ENCODE results near the gene SLC35G6.
"Not testable (repeated sequence)": the region's sequence is repeated elsewhere in the genome, so short reads cannot be mapped to it uniquely, and the experiment has no call there.

SLC35G6 gene

DNA sequence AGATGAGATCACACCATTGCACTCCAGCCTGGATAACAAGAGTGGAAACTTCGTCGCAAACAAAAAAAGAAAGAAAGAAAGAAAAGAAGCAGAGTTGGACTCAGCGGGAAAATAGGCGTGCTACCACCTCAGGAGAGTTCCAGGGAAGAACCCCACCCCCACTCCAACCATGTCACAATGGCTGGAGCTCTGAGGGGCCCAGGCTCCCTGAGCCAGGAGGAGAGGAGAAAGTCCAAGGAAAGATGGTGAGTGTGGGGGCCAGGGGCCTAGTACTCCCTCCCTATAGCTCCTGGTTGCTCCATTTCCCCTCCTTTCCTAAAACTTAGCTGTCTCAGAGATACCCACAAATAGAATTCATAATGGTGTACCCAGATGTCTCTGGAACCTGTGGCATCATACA, at the start of gene SLC35G6:
Gene SLC35G6 (plus strand): TSS at position 172 of the 400 bp plus-strand sequence. CDS start 71 bp downstream, at position 243.
- not testable (repeated sequence) for DNase-seq (ENCODE audit: low read depth)

DNA sequence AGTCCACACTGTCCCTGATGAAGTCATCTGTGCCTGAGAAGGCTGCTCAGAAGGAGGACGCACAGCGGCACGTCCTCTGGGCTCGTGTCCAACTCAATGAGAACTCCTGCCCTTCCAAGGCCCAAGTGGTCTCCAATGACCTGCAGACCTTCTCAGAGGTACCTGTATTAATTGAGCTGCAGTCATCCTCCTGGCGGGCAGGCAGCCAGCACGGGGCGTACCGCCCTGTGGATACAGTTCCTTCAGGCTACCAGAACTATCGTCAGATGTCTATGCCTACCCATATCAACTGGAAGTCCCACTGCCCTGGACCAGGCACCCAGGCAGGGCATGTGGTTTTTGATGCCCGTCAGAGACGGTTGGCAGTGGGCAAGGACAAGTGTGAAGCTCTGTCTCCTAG, 49.0 kb upstream of the SLC35G6 start:
- no peak for DNase-seq (ENCODE audit: low read depth)

DNA sequence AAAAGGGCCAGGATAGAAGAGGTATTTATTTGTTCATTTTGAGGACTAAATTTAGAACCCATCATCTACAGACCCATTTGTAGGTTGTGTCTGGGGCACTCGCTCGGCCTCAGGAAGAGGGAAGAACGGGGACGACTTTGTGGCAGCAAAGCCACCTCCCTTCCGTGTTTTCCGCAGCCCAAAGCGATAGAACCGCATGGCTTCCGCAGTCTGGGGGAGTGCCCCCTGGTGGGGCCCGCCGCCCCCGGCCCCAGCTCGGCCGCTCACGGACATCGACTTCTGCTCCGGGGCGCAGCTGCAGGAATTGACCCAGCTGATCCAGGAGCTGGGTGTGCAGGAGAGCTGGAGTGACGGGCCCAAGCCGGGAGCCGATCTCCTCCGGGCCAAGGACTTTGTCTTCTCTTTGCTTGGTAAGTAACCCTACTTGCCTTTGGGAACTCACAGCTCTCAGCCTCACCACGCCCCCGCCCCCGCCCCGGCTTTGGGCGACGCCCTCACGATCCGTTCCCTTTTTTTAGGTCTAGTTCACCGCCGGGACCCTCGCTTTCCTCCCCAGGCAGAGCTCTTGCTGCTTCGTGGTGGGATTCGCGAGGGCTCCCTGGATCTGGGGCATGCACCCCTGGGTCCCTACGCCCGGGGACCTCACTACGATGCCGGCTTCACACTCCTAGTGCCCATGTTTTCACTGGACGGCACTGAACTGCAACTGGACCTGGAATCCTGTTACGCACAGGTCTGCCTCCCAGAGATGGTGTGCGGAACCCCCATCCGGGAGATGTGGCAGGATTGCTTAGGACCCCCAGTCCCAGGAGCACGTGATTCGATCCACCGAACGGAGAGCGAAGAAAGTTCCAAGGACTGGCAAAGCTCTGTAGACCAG, 45.3 kb upstream of the SLC35G6 start:
- no peak for DNase-seq (ENCODE audit: low read depth)

DNA sequence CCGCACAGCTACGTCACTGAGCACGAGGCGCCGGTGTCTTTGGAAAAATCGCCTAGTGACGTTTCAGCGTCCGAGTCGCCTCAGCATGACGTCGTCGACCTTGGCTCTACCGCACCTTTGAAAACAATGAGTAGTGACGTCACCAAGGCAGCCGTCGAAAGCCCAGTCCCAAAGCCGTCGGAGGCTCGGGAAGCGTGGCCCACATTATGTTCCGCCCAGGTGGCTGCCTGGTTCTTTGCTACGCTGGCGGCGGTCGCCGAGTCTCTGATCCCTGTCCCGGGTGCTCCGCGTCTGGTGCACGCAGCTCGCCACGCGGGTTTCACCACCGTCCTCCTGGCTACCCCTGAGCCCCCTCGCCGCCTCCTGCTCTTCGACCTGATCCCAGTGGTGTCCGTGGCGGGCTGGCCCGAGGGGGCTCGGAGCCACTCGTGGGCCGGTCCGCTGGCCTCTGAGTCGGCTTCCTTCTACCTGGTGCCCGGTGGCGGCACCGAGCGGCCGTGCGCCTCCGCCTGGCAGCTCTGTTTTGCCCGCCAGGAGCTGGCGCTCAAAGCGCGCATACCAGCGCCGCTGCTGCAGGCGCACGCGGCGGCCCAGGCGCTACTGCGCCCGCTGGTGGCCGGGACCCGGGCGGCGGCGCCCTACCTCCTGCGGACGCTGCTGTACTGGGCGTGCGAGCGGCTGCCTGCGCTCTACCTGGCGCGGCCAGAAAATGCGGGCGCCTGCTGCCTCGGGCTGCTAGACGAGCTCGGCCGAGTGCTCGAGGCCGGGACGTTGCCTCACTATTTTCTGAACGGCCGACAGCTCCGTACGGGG, 44.5 kb upstream of the SLC35G6 start:
- DNase-seq (ENCODE audit: low read depth) = no peak

DNA sequence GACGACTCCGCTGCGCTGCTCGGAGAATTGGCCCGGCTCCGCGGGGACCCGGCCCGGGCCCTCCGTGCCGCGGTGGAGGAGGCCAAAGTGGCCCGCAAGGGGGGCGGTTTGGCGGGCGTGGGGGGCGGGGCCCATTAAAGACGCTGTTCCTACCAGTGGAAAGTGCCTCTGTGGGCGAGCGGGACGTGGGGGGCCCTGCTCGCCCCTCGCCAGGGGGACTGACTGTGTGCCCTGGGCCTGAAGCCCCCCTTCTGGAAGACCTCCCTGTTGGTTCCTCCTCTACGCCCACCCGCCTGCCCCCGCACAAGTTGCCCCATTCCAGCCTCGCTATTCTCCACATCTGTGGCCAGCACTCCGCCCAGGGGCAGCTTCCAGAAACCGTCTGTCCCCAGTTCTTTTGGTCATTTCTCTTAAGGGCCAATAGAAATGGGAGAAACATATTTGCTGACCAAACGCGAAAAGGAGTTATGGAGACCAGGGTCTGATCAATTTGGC, 43.8 kb upstream of the SLC35G6 start:
- DNase-seq (ENCODE audit: low read depth) = no peak

DNA sequence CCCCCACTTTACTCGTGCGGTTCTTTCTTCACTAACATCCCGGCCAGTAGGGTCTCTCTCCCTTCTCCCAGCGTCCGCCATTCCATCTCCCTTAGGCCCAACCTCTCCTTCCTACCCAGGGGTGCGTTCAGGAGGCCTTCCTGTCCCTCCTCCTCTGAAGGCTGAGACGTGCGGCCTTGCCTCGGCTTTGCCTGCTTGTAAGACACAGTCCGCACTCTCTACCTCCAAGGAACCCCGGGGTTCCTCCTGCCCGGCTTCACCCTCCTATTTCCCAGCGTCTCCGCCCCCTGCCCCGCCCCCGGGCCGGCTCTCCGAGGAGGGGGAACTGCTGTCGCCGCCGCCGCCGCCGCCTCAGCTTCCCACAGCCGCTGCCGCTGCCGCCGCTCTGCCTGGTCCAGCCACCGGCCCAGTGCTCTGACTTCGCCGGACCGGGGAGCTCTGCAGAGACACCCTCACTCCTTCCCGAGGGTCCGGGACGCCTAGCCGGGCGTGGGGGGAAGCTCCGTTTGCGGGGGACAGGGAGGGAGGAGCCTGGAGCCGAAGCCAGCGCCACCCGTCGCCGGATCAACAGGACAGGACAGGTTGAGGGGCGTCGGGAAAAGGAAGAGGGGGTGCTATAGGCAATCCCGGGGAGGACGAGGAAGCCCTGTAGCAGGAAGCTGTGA, 43.2 kb upstream of the SLC35G6 start:
- DNase-seq (ENCODE audit: low read depth) = no peak

DNA sequence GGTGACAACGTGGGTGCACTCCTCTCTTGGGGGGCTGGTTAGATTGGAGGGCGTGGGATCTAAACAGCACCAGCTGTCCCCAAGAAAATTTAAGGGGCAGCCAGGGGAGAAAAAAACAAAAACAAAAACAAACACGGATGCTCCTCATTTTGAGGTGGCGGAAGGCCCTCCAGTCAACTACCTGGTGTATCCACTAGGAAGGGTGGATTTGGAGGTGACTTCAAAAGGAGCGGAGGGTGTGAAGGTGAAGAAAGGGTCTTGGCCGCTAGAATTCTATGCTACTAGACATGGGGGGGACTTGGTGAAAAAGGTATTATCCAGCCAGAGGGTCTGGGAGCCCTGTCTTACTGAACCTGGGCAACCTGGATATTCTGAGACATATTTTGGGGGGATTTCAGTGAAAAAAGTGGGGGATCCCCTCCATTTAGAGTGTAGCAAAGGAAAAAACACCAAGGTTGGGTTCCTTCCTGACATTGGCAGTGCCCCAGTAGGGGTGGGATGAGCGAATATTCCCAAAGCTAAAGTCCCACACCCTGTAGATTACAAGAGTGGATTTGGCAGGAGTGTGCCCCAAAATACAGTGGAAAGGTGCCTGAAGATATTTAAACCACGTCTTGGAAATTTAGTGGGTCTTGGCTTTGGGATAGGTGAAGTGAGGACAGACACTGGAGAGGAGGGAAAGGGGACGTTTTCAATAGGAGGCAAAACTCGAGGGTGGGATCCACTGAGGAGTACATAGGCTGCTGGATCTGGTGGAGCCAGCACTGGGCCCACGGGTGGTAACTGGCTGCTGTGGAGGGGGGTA, 42.4 kb upstream of the SLC35G6 start:
- DNase-seq (ENCODE audit: low read depth) = no peak

DNA sequence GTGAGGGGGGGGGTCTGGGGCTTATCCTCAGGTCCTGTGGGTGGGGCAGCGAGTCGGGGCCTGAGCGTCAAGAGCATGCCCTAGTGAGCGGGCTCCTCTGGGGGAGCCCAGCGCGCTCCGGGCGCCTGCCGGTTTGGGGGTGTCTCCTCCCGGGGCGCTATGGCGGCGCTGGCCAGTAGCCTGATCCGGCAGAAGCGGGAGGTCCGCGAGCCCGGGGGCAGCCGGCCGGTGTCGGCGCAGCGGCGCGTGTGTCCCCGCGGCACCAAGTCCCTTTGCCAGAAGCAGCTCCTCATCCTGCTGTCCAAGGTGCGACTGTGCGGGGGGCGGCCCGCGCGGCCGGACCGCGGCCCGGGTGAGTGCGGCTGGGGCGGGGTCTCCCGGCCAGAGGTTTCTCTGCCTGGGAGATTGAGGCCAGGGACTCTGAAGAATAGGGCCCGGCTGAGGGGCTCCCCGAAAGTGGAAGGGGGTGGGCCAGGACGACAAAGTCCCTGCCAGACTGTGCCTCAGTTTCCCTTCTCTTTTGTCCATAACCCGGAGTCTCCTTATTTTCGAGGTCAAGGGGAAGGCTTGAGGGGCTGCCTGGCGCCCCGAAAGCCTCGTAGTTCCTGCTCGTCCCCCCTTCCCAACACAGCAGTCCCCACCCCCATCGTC, 41.7 kb upstream of the SLC35G6 start, which contains the start of gene FGF11:
Gene FGF11 (plus strand): TSS at position 51 of the 651 bp plus-strand sequence. CDS start 109 bp downstream, at position 160.
- no peak for DNase-seq (ENCODE audit: low read depth)

DNA sequence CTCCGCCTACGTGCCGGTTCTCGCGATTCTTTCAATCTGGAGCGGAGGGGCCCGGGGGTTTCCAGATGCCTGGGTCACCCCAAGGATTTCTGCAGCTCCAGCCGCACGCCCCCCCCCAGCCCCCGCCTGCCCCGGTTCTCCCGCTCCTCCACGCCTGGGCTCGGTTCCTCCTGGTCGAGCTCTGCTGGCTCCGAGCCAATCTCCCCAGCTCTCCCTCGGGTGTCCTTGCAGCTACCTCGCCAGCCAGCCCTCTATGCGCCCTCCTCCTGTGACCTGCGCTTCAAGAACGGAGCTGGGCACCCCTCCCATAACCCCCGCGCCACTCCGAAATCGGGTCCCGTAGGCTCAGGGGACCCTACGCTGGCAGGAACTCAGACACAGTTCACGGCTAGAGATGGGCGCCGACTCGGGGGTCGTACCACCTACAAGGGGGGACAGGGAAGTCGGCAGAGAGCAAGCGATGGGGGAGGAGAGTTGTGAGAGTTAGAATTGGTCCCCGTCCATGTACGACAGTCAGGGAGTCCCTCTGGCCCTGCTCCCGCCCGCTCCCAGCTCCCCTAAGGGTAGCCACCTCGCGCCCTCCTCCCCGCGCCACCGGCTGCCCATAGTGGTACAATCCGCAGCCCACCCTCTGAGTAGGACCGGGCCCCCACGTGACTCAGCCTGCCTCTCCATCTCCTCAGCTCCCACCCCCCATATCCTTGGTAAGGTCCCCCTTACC, 41.0 kb upstream of the SLC35G6 start:
- no peak for DNase-seq (ENCODE audit: low read depth)

DNA sequence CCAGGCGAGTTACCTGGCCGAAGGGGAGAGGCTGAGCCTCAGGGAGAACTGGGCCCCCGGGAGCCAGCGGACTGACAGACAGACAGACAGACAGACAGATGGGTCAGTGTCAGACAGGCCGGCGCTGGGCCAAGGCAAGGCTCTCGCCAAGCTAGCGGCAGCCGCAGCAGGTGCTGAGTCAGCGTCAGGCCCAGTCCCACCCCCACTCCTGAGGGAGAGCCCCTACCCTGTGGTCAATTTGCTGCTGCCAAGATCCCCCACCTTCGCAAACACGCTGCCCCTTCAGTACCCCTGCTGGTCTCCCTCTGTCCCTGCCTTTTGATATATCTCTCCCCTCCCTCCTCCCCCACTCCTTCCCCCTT, 40.4 kb upstream of the SLC35G6 start:
- DNase-seq (ENCODE audit: low read depth) = no peak

DNA sequence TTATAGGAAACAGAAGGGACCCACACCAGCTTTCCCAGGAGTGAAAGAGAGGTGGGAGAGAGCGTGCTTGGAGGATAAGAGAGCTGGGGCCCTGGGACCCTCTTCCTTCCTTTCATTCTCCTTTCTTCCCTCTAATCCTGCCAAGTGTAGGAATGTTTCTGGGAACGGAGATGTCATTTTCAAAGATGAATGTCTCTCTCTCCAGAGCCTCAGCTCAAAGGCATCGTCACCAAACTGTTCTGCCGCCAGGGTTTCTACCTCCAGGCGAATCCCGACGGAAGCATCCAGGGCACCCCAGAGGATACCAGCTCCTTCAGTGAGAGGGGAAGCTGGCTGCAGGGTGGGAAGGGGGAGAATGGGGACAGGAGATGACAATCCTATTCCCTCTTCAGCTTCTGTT, 40.0 kb upstream of the SLC35G6 start:
- no peak for DNase-seq (ENCODE audit: low read depth)

DNA sequence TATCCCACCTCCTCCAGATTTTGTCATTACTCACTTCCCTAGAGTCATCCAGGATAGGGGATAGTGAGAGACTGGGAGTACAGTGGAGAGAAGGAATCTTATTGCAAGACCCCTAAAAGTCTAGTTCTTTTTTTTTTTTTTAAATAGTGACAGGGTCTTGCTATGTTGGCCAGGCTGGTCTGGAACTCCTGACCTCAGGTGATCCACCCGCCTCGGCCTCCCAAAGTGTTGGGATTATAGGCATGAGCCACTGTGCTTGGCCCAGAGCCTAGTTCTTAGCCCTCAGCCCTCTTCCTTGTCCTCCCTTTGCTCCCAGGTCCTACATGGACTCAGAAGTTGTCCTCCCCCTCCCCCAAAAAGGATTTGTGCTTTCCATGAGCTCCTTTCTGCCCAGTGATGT, 39.1 kb upstream of the SLC35G6 start:
- no peak for DNase-seq (ENCODE audit: low read depth)

DNA sequence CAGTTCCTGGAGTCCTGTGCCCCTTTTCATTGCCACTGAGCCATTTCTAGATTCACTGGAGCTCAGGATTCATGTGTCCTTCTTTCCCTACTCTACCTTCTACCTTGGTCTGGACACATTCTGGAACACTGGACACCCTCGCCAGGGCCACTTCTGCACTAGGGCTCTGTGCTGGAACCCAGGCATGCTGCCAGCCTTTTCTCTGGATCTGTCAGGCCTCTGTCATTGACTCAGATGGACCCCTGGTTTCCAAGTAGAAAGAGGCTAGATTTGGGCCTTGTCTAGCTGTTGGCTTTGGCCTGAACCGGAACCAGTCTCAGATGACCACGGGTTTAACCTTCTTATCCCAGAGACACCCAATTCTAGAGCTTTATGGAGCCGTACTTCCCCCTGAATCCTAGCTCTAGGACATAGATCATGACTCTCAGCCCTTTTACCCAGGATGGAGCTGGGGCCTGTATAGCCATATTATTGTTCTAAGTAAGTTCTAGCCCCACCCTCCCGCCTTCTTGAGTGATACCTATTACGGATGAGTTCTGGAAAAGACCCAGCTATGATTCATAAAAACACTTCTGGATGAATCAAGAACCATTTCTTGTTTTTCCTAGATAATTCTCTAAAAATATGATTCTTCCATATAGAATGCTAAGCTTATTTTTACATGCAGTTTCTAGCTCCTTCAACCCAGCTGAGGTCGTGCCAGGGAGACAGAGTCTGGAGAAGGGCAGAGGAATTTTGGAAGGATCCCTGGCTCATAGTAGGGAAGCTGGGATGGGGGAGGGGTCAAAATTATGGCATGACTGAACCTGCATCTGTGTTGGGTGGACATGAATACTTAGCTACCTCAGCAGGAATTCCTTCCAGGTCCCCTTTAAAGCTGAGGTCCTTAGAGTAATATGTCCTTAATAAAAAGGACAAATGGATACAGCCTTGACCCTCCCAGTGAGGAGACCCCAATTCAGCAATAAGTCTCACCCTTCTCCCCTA, 37.5 kb upstream of the SLC35G6 start:
- DNase-seq (ENCODE audit: low read depth) = no peak

DNA sequence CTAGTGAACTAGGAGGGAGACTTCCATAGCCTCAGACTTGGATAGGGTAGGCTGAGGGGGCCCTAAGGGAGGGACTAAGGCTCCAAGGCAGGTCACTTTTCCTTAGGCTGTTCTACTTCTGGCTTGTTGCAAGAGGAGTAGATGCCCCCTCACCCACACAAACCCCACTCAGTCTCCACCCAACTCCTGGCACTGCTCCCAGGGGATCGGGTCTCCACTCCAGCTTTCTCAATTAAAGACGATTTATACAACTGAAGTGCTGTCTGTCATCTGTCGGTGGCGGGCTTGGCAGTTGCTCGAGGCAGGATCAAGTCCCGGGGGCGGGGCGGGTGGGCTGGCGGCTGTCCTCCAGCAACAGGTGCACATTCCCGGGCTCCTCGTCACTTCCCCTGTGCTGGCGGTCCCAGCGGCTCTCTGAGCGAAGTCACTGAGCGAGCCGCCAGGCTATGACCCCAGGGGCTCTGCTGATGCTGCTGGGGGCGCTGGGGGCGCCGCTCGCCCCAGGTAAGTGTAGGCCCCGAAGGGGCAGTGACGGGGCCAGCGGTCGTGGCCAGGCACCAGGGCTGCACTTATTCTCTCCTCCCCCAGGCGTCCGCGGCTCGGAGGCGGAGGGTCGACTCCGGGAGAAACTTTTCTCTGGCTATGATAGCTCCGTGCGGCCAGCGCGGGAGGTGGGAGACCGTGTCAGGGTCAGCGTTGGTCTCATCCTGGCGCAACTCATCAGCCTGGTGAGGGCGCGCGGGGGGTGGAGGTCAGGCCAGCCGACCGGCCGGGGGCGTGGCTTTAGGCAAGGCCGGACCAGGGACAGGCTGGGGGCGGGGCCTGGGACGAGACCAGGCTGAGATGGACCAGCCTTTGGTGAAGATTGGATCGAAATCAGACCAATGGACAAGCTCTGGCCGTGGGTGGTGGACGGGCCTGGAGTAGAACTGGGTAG, 36.3 kb upstream of the SLC35G6 start, which contains the start of gene CHRNB1:
Gene CHRNB1 (plus strand): TSS at position 380 of the 937 bp plus-strand sequence. CDS start 67 bp downstream, at position 447.
- no peak for DNase-seq (ENCODE audit: low read depth)

DNA sequence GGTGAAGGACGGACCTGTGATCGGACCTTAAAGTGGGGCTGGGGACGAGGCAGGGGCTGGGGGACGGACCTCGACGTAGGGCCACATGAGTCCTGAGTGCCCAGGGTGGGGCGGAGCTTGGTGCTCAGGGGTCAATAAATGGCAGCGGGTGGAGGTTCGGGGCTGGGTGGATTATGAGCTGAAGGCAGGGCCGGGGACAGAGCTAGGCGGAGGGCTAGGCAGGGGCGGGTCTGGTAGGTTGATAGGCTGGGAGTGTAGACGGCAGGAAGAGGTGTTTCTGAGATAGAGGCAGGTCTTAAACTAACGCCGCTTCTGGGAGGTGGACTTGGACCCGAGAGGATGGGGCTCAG, 35.7 kb upstream of the SLC35G6 start:
- no peak for DNase-seq (ENCODE audit: low read depth)

DNA sequence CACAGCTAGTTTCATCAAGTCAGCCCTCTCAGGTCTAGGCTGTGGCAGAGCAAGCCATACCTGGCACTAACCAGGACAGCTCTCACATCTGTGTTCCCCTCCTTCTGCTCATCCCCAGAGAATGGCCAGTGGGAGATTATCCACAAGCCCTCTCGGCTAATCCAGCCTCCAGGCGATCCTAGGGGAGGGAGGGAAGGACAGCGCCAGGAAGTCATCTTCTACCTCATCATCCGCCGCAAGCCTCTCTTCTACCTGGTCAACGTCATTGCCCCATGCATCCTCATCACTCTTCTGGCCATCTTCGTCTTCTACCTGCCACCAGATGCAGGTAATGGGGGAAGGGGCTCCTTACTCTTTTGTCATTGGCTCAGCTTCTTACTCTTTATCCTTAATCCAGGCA, 32.8 kb upstream of the SLC35G6 start:
- DNase-seq (ENCODE audit: low read depth) = no peak

DNA sequence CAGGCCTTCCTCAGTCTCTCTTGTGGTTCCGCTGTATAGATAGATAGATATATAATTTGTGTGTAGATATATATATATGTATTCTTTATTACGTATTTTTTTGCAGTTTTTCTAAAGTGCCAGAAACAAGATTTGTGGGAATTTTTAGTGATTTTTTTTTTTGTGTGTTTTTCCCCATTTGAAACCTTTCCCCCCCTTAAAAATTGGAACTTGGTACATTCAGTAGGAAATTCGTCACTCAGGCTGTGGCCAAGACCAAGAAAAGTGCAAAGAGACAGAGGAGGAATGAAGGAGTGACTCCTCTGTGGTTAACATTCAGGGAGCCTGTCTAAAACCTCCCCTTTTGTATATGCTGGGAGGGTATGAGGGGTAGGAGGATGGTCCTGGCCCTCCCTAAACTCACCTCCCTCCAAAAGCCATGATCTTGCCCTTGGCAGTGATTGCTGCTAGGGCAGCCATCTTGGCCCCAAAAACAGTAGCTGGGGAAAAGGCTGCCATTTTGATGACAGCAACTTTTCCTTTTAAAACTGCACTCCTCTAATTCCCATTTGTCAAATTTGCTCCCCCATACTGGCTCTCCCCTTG, 21.2 kb upstream of the SLC35G6 start:
- no peak for DNase-seq (ENCODE audit: low read depth)

Measured in non-pigmented ciliary epithelial cell (primary cell).